ENCODE data around the gene LIPE. TPM values are rescaled to one million over a fixed set of nuclear protein-coding genes. Genes with fewer than 3 reads are reported as not detected.

Gene LIPE
- total RNA-seq, 1 donor from 2014 or later: 3.2 TPM

DNA sequence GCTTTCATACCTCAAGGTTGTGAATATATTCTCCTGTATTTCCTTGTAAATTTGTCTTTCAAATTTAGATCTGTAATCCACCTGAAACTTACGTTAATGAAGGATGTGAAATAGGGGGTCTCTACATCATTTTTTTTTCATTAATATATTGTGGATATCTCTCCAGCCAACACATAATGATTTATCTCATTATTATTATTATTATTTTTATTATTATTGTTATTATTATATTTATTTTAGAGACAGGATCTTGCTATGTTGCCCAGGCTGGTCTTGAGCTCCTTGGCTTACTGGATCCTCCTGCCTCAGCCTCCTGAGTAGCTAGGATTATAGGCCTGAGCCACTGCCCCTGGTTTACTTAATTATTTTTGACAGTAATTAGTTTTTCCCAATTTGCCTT is 4.3 kb upstream of the LIPE start:
- peaks cover 19% of the 10 kb centered on the region for H3K4me1 ChIP-seq
- TF ChIP-seq, protein P1, sequence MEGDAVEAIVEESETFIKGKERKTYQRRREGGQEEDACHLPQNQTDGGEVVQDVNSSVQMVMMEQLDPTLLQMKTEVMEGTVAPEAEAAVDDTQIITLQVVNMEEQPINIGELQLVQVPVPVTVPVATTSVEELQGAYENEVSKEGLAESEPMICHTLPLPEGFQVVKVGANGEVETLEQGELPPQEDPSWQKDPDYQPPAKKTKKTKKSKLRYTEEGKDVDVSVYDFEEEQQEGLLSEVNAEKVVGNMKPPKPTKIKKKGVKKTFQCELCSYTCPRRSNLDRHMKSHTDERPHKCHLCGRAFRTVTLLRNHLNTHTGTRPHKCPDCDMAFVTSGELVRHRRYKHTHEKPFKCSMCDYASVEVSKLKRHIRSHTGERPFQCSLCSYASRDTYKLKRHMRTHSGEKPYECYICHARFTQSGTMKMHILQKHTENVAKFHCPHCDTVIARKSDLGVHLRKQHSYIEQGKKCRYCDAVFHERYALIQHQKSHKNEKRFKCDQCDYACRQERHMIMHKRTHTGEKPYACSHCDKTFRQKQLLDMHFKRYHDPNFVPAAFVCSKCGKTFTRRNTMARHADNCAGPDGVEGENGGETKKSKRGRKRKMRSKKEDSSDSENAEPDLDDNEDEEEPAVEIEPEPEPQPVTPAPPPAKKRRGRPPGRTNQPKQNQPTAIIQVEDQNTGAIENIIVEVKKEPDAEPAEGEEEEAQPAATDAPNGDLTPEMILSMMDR (IDR thresholded peaks at IDR 0.05): no peak

DNA sequence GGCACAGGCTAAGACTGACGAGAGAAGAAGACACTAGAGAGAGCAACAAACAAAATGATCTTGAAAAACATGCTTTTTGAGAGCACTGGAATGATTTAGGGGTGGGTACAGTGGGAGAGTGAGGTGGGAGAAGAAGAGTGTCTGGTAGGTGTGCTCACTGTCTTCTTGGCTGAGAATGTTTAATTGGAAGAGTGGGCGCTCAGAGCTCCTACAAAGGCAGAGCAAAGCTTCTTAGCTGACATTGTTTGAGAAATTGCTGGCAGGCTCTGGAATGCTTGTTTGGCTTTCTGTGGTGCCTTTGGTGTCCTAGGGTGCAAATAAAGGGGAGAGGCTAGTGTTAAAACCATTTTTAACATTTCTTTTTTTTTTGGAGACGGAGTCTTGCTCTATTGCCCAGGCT is 1.5 kb upstream of the LIPE start:
- intact Hi-C loops (cut with DNase I): no loop called here
- Histone ChIP-seq H3K4me3 (no peak overlapping the region), H3K27me3 (ENCODE audit: low read depth) (peaks cover 5% of the 10 kb centered on the region), H3K9me3 (no peaks in the 10 kb centered on the region), H3K36me3 (peaks cover 6% of the 10 kb centered on the region), H3K27ac (no peak overlapping the region), H3K4me1 (peaks cover 14% of the 10 kb centered on the region)
- ATAC-seq (no peak), DNase-seq (no peak)
- TF ChIP-seq, protein P1 (IDR thresholded peaks at IDR 0.05): no peak

More for the DNA sequence above, 4.3 kb upstream of the LIPE start:
- peaks cover 6% of the 10 kb centered on the region for H3K36me3 ChIP-seq
- no peak overlapping the region for H3K27ac ChIP-seq
- H3K9me3 ChIP-seq: no peaks in the 10 kb centered on the region
- H3K4me3 ChIP-seq: no peak overlapping the region
- ATAC-seq (no peak), DNase-seq (no peak)
- intact Hi-C loops (cut with DNase I): no loop called here
- H3K27me3 ChIP-seq (ENCODE audit: low read depth): no peaks in the 10 kb centered on the region

DNA sequence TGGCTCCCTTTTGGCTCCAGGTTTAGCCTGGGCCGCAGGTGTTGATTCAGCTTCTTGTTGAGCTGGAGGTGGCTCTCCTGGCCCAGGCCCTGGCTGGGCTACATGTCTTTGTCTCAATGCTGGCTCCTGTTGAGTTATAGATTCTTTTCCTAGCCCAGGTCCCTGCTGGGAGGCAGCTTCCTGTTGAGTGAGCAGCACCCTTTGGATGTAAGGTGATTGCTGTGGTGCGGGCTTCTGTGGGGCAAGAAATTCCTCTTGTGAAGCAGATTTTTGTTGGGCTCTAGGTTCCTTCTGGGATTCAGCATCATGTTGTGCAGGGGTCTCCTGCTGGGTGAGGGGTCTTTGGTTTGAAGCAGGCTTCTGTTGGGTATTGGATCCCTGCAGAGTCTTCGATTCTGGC is 545 bp downstream of the LIPE start:
- ATAC-seq (no peak), DNase-seq (no peak)
- H3K4me3 ChIP-seq: no peak overlapping the region
- no peaks in the 10 kb centered on the region for H3K9me3 ChIP-seq
- H3K27ac ChIP-seq: no peak overlapping the region
- H3K27me3 ChIP-seq (ENCODE audit: low read depth): peaks cover 5% of the 10 kb centered on the region
- H3K4me1 ChIP-seq: peaks cover 27% of the 10 kb centered on the region
- intact Hi-C loops (cut with DNase I): no loop called here
- H3K36me3 ChIP-seq: peaks cover 6% of the 10 kb centered on the region
- TF ChIP-seq, protein P1 (IDR thresholded peaks at IDR 0.05): no peak

DNA sequence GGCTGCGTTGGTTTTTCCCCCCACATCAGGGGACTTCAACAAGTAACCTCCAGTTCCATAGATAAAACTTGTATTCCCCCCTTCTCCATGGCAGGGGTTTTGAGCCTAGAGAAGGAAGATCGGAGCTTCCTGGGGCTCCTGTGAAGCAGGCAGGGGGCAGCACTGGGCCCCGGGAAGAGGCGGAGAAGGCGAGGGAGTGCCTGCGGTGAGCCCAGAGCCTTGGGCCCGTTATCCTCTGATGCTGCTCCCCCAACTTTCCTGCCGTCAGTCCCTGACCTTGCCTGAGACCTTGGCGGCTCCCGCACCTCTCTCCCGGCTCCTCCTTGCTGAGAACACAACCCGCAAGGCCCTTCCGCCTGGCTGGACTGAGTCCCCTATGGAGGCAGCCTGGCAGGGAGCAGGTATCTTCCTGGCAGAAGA is 2.5 kb downstream of the LIPE start:
- intact Hi-C loops (cut with DNase I): no loop called here
- TF ChIP-seq, protein P1 (IDR thresholded peaks at IDR 0.05): no peak
- H3K27ac ChIP-seq: no peak overlapping the region
- H3K27me3 ChIP-seq (ENCODE audit: low read depth): peaks cover 5% of the 10 kb centered on the region
- peaks cover 6% of the 10 kb centered on the region for H3K36me3 ChIP-seq
- peaks cover 43% of the 10 kb centered on the region for H3K4me1 ChIP-seq
- no peaks in the 10 kb centered on the region for H3K9me3 ChIP-seq
- DNase-seq (no peak), ATAC-seq (no peak)
- H3K4me3 ChIP-seq: no peak overlapping the region

DNA sequence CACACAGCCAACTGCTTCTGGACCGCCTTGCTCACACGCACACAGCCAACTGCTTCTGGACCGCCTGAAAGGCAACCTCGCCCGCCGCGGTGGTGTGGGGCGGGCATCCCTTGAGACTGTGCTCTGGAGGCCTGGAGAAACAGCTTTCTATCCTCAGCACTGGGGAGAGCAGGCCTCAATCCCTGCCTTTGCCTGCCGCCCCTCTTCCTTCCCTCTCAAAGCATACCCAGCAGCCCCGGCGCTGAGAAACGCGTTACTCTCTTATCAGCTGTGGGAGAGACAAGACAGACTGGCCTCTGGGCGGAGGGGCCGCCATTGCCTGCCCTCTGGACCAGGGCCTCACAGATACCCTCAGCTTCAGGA is 2.9 kb downstream of the LIPE start:
- Histone ChIP-seq H3K27ac (no peak overlapping the region), H3K36me3 (peaks cover 6% of the 10 kb centered on the region), H3K4me3 (peak overlapping the region; percentile 67), H3K27me3 (ENCODE audit: low read depth) (peaks cover 5% of the 10 kb centered on the region), H3K9me3 (no peaks in the 10 kb centered on the region), H3K4me1 (peaks cover 43% of the 10 kb centered on the region)
- intact Hi-C loops (cut with DNase I): no loop called here
- TF ChIP-seq, protein P1 (IDR thresholded peaks at IDR 0.05): no peak
- ATAC-seq (no peak), DNase-seq (no peak)
